HG03460 (cell line): ENCODE measurements around the gene IFIT3.

Experiments
- ATAC-seq: cut with Tn5 transposase; IDR thresholded peaks from one replicate; pipeline ENCODE4 v1.9.1; 2021; ENCODE audit not compliant: unreplicated experiment

The IFIT3 gene

GRCh38 chr10:89355394-89355931 lies 27.7 kb downstream of the IFIT3 start:
- ATAC-seq = no peak

- ATAC-seq = no peak
Observed at GRCh38 chr10:89357096-89357495, 29.3 kb downstream of the IFIT3 start.

GRCh38 chr10:89357975-89358374 lies 30.2 kb downstream of the IFIT3 start:
- ATAC-seq = no peak

- no peak for ATAC-seq
Observed at GRCh38 chr10:89360157-89360556, 32.4 kb downstream of the IFIT3 start.

GRCh38 chr10:89362929-89363328 lies 35.1 kb downstream of the IFIT3 start:
- ATAC-seq = no peak

- ATAC-seq = peak; percentile 40
Observed at GRCh38 chr10:89363729-89364442, 36.1 kb downstream of the IFIT3 start.

- ATAC-seq = no peak
Observed at GRCh38 chr10:89364531-89364930, 36.7 kb downstream of the IFIT3 start.

GRCh38 chr10:89367529-89367928 lies 39.7 kb downstream of the IFIT3 start:
- peak; percentile 50 for ATAC-seq

GRCh38 chr10:89368129-89368528 lies 40.3 kb downstream of the IFIT3 start:
- ATAC-seq = no peak

GRCh38 chr10:89369156-89370105 lies 41.6 kb downstream of the IFIT3 start:
- no peak for ATAC-seq

- no peak for ATAC-seq
Observed at GRCh38 chr10:89371079-89371478, 43.3 kb downstream of the IFIT3 start.

- ATAC-seq = no peak
Observed at GRCh38 chr10:89371987-89372386, 44.2 kb downstream of the IFIT3 start.

- no peak for ATAC-seq
Observed at GRCh38 chr10:89373916-89374711, 46.3 kb downstream of the IFIT3 start.

- ATAC-seq = no peak
Observed at GRCh38 chr10:89374713-89375141, 46.9 kb downstream of the IFIT3 start.

- ATAC-seq = no peak
Observed at GRCh38 chr10:89377705-89378637, 50.2 kb downstream of the IFIT3 start, which contains the start of gene IFIT1B. TSS of gene IFIT1B (plus strand) at chr10:89378056. CDS start at chr10:89378136, 80 bp downstream.

GRCh38 chr10:89379103-89379502 lies 51.3 kb downstream of the IFIT3 start:
- ATAC-seq = no peak

- no peak for ATAC-seq
Observed at GRCh38 chr10:89382757-89383156, 55.0 kb downstream of the IFIT3 start.

- ATAC-seq = no peak
Observed at GRCh38 chr10:89384474-89385340, 56.9 kb downstream of the IFIT3 start.

- no peak for ATAC-seq
Observed at GRCh38 chr10:89388806-89389205, 61.0 kb downstream of the IFIT3 start.
